Choroid plexus epithelial cell (primary cell): ENCODE measurements around the gene ADIPOQ.
"Not testable (repeated sequence)": the region's sequence is repeated elsewhere in the genome, so short reads cannot be mapped to it uniquely, and the experiment has no call there.

ENCODE experiments used
- DNase-seq: peaks from one replicate; pipeline ENCODE4 v3.0.0-alpha.2; 2010; ENCODE audit warnings: low read depth
- H3K4me3 ChIP-seq: 2 replicates; pipeline ENCODE4 v1.5.1; 2011; ENCODE audit warnings: low read depth, mild to moderate bottlenecking, control low read depth, low read length, moderate library complexity
- TF ChIP-seq, protein P1 (sequence below): conservative IDR thresholded peaks from 2 replicates; pipeline ENCODE4 v1.5.1; 2011; ENCODE audit warnings: low read depth, mild to moderate bottlenecking, control low read depth, inconsistent platforms, low read length, moderate library complexity

ADIPOQ gene

DNA sequence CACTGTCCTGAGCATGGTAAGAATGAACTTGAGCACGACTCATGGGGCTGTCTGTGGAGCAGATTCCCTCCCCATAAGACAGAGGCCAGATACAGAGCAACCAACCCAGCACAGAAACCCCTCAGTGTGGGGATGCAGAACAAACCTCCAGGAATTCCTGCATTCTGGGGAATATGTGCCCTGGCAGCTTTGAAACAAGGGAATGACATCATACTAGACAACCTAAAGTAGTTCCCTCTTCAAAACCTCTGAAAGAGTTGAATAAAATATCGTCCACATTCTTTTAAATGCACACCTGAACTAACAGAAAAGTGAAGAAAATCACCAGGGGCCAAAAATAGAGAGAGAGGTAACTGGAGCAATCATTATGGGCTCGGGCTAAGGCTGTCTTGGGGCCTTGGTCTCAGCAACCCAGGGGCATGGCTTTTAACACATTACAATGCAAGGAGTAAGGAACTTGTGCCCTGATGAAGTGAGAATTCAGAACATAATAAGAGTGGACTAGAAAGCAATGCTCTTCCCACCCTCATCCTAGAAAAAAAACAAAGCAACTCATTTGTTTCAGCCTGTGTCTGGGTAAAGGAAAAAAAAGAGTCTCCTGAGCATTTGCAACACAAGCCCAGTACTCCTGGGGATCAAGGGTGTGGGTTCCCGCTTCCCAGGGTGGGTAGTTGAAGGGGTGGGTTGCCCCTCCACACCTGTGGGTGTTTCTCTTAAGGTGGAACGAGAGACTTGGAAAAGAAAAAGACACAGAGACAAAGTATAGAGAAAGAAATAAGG, 43.9 kb downstream of the ADIPOQ start:
- no peak for DNase-seq
- TF ChIP-seq, protein P1, sequence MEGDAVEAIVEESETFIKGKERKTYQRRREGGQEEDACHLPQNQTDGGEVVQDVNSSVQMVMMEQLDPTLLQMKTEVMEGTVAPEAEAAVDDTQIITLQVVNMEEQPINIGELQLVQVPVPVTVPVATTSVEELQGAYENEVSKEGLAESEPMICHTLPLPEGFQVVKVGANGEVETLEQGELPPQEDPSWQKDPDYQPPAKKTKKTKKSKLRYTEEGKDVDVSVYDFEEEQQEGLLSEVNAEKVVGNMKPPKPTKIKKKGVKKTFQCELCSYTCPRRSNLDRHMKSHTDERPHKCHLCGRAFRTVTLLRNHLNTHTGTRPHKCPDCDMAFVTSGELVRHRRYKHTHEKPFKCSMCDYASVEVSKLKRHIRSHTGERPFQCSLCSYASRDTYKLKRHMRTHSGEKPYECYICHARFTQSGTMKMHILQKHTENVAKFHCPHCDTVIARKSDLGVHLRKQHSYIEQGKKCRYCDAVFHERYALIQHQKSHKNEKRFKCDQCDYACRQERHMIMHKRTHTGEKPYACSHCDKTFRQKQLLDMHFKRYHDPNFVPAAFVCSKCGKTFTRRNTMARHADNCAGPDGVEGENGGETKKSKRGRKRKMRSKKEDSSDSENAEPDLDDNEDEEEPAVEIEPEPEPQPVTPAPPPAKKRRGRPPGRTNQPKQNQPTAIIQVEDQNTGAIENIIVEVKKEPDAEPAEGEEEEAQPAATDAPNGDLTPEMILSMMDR = no peak
- no peak overlapping the region for H3K4me3 ChIP-seq

DNA sequence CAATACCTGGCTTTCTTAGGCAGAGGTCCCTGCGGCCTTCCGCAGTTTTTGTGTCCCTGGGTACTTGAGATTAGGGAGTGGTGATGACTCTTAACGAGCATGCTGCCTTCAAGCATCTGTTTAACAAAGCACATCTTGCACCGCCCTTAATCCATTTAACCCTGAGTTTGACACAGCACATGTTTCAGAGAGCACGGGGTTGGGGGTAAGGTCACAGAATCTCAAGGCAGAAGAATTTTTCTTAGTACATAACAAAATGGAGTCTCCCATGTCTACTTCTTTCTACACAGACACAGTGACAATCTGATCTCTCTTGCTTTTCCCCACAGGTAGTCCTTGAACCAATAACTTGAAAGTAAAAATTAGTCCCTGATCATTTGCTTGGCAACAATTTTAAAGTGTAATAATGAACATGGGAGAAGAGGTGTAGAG, 45.0 kb downstream of the ADIPOQ start:
- DNase-seq, H3K4me3 ChIP-seq: not testable (repeated sequence)

DNA sequence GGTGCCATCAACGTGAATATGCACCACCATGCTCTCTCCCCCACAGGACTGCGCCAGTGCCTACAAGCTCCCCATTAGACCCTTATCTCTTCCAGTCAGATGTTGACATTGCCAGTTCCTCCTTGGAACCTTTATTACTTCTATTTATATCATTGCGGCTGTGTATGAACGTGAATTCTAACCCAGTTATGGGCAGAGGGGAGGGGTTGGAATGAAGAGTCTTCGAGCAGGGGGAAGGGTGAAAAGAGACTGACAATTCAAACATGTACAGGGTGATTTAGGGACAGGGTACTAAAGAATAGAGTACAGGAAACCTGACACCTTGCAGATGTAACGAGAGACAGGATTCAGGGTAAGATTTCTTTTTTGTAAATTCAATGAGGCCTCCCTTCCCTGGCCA, 46.1 kb downstream of the ADIPOQ start:
- H3K4me3 ChIP-seq = no peak overlapping the region
- no peak for DNase-seq
- TF ChIP-seq, protein P1 = no peak

DNA sequence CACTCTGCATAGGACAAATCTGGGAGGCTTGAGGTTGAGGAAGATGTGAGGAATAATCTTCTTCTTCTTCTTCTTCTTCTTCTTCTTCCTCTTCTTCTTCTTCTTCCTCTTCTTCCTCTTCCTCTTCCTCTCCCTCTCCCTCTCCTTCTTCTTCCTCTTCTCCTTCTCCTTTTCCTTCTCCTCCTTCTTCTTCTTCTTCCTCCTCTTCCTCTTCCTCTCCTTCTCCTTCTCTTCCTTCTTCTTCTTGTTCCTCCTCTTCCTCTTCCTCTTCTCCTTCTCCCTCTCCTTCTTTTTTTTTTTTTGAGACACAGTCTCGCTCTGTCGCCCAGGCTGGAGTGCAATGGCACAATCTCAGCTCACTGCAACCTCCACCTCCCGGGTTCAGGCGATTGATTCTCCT, 47.2 kb downstream of the ADIPOQ start:
- not testable (repeated sequence) for H3K4me3 ChIP-seq, DNase-seq

DNA sequence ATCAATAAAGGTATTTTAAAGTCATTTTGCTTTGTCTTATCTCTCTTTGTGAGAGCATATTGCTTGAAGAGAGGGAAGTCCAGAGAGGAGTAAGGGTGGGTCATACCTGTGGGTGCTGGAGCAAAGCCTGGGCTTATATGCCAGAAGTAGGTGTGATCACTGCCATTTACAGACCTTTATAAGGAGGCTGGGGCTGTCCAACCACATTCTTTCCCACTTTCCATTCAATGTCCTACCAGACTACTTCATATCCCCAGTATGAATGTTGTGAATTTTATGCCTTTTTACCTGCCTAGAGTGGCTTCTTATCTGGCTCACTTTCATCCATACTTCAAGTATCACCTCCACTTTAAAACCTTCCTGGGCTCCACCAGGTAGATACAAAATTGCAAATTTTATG, 48.4 kb downstream of the ADIPOQ start:
- no peak for DNase-seq
- TF ChIP-seq, protein P1 = no peak
- no peak overlapping the region for H3K4me3 ChIP-seq

DNA sequence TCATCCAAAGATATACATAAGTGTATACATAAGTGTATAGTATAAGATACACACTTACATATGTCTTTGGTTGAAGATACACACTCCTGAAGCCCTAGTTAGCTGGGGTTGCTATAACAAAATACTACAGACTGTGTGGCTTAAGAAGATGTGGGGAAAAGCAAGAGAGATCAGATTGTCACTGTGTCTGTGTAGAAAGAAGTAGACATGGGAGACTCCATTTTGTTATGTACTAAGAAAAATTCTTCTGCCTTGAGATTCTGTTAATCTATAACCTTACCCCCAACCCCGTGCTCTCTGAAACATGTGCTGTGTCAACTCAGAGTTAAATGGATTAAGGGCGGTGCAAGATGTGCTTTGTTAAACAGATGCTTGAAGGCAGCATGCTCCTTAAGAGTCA, 50.6 kb downstream of the ADIPOQ start:
- DNase-seq, H3K4me3 ChIP-seq: not testable (repeated sequence)

DNA sequence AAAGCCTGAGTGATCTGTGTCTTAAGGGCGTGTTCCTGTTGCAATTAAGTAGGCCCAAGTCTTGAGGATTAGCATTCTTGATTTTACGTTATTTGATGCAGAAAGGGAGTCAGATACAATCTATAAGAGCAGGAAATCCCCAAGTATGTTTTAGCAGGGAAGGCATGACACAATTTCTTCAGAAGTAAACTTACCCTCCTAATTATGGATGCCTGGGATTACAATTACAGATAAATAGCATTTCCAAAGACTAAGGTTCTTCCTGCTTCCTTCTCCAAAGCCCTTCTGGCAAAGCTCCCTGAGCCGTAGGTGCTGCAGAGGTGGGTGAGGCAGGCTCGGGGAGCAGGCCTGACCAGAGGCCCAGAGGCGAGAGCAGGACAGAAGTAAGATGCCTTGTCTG, 52.9 kb downstream of the ADIPOQ start:
- no peak for DNase-seq
- TF ChIP-seq, protein P1 = no peak
- H3K4me3 ChIP-seq = no peak overlapping the region

DNA sequence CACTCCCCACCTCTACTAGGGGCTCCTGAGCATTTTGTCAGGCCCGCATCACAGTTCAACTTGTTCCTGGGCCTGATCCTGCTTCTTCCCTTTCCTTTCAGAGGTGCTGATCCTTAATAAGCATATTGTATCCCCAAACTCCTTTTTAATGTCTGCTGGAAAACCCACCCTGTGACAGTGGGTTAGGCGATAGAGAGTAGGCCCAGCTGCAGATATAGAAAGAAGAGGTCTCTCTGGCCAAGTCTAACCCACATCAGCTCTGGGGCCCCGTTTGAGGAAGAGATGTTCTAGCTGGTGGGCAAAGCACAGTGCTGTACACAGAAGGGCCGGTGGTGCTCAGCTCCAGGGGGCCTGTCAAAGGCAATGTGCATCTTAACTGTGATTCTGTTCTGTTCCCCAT, 53.5 kb downstream of the ADIPOQ start:
- no peak for DNase-seq
- H3K4me3 ChIP-seq = no peak overlapping the region
- TF ChIP-seq, protein P1 = no peak
